GM18907 (cell line): ENCODE results near the gene ZNF440.

ENCODE experiments used
- ATAC-seq: cut with Tn5 transposase; IDR thresholded peaks from one replicate; pipeline ENCODE4 v1.9.1; 2021; ENCODE audit warnings: mild to moderate bottlenecking, moderate library complexity; ENCODE audit not compliant: unreplicated experiment

The ZNF440 gene

GRCh38 chr19:11881151-11881800 is 67.2 kb downstream of the ZNF440 start:
- no peak for ATAC-seq

- no peak for ATAC-seq
Observed at GRCh38 chr19:11882606-11883005, 68.5 kb downstream of the ZNF440 start.
